Fibroblast of skin of left quadriceps (primary cell): ENCODE measurements around the gene CTAGE8.
"Not testable (repeated sequence)": the region's sequence is repeated elsewhere in the genome, so short reads cannot be mapped to it uniquely, and the experiment has no call there.

Source experiments
- DNase-seq, 2 experiments: peaks; one replicate each; pipeline ENCODE4 v3.0.0-alpha.2; 2013; ENCODE audit warnings: low read depth in 2 of 2

Gene CTAGE8

GRCh38 chr7:144259067-144259466, 10.0 kb downstream of the CTAGE8 start:
- not testable (repeated sequence) for DNase-seq

DNA sequence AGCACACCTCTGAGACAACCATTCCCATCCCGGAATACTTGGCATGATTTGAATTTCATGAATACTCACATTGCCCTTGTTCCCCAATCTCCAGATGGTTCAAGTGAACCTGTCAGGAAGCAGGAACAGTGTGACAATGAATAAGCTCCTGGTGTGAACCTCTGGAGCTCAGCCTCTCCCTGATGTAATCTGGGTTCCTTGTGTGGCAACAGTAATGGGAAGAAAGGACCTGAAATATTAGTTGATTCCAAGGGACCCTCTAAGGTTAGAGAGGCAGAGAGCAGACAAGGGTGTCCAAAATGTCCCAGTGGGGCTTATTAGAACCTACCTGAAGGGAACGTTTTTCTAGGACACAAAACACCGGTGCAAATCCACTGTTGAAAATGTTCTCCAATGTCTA, 13.0 kb downstream of the CTAGE8 start:
- no peak for DNase-seq

- no peak for DNase-seq
These were observed 13.6 kb downstream of the CTAGE8 start for GRCh38 chr7:144255471-144255897.

GRCh38 chr7:144252307-144252706, 16.8 kb downstream of the CTAGE8 start:
- DNase-seq = not testable (repeated sequence)

GRCh38 chr7:144247674-144248330, 21.3 kb downstream of the CTAGE8 start:
- DNase-seq = not testable (repeated sequence)

- DNase-seq = not testable (repeated sequence)
These were observed 22.1 kb downstream of the CTAGE8 start for GRCh38 chr7:144246967-144247366.

DNA sequence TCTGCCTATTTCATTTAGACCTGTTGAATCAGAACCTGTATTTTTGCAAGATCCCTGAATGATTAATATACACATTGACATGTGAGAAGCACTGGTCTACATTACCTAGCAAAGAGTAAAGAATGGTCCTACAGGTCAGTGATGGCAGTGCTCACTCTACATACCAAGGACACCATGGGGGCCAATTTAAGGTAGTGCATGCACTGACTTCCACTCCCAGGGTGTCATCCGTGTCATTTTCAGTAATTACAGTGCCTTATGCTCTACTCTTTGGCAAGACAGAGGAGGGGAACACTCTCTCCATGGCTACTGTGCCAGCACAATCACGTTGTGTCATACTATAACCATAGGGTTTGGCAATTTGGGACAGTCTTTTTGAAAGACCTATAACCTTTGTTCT, 23.7 kb downstream of the CTAGE8 start:
- DNase-seq = not testable (repeated sequence)

DNA sequence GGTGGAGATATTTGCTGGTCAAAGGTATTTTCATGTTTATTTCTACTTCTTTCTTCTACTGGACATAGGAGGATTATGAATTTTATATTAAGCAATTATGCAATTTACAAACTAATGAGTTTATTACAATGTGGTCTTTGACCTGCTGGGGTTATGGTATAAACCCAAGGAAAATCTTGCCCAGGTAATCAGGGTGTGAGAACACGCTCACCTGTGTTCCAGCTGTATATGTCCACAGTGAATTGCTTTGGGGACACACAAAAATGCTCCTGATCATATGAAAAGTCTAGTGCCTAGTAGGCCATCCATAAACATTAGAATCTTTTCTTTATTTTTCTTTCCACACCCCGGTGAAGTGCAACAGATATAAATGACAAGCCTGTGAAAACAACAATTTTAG, 29.7 kb downstream of the CTAGE8 start, which contains the start of gene OR2A42:
Gene OR2A42, minus strand, starts transcription at position 241 of the 400 bp plus-strand sequence. CDS start 6,762 bp downstream, outside the sequence.
- DNase-seq = not testable (repeated sequence)

DNA sequence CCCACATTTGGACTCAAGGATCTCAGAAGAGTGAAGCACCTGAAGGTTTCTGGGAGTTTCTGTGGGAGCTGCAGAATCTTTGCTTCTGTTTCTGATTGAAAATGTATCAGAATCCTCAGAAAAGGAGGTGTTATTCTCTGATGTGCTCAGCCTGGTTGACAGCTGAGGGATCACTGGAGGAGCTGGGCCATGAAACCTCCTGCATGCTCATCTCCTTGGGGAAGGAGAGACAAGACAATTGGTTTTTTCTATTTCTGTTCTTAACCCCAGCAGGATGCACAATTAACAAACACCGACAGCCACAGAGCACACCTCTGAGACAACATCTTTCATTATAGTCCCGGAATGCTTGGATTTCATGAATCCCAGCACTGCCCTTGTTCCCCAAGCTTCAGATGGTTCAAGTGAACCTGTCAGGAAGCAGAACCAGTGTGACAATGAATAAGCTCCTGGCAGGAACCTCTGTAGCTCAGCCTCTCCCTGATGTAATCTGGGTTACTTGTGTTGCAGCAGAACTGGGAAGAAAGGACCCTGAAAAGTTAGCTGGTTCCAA, 30.5 kb downstream of the CTAGE8 start:
- not testable (repeated sequence) for DNase-seq

DNA sequence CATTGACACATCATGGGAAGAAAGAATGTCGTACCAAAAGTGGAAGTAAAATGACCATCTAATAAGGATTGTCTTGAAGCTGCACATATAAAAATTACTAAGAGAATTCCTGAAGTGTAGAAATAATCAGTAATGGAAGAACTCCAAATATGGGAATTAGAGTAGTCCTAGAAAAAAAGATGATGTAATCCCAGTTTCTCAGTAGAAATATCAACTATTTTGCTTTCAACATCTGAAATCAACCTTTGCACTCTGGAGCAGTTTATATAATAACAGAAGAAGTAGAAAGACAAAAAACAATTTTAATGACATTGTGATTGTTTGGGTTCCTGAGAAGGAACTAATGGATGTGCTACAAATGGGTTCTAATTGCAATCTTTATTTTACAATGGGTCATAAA, 36.0 kb downstream of the CTAGE8 start:
- not testable (repeated sequence) for DNase-seq

DNA sequence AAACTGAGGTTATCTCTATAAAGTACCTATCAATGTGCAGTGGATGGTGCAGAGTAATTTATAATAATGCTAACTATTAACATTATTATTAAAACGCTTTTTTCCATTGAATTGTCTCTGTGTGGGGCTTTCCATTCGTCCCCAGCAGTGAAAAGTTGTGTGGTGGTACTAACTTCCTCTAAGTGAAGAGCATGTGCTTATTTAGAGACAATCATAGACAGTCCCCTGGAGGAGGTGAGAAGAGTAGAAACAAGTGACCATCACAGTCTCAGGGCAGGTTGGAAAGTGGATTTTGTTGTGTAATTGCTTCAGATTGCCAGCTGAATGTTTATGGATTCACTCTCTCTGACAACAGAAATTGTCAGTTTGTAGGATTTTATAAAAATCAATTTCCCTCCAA, 38.1 kb downstream of the CTAGE8 start:
- not testable (repeated sequence) for DNase-seq

DNA sequence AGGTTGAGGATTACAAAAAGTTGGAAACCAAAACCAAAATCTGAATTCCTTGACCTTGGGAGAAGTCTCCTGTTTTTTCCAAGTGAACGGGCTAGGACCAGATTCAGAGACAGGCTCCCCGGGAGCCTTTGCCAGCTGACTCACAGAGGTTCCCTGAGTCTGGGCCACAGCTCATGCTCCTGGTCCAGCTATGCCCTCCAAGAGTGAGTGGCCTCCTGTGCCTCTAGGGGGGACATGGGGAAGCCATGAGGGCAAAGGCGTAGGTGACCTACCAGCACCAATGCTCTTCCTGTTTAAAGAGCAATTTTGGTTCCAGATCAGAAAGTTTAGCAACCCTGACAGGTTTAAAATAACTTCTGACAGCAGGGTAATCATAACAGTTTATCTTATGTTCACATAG, 40.3 kb downstream of the CTAGE8 start:
- not testable (repeated sequence) for DNase-seq

DNA sequence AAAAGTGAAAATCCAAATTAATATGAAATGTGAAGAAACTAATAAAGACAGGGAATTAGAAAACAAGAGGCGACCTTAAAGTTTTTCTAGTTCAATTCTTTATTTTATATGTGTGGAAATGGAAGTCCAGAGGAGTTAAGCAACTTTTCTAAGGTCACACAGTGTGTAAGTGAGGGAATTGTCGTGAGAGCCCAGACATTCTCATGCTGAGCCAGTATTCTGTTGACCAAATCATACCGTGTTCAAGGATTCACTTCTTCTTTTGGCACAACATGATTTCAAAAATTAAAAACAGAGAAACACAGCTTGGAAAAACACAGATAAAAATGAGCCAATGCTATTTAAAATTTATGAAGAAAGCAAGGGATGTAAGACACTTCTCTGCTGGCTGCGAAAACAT, 42.2 kb downstream of the CTAGE8 start:
- DNase-seq = not testable (repeated sequence)

GRCh38 chr7:144223675-144224074, 45.4 kb downstream of the CTAGE8 start:
- DNase-seq = not testable (repeated sequence)

GRCh38 chr7:144220531-144220930, 48.6 kb downstream of the CTAGE8 start:
- not testable (repeated sequence) for DNase-seq

GRCh38 chr7:144219149-144219548, 49.9 kb downstream of the CTAGE8 start:
- not testable (repeated sequence) for DNase-seq

DNA sequence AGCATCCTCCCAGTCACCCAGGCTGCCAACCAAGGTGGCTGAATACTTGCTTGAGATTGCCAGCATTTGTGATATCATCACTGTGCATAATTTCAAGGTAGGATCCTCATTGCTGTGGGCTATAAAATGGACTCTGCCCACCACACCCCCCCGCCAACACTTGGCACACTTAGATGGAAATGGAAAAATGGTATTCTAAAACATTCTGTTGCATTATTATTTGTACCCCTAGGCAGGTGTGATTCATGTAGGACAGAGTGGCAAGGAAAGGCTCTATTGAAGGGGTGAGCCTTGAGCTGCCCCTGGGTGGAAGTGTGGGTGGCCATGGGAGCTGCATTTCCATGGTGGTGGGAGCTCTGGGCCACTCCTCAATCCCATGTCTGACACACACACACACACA, 50.5 kb downstream of the CTAGE8 start:
- not testable (repeated sequence) for DNase-seq

DNA sequence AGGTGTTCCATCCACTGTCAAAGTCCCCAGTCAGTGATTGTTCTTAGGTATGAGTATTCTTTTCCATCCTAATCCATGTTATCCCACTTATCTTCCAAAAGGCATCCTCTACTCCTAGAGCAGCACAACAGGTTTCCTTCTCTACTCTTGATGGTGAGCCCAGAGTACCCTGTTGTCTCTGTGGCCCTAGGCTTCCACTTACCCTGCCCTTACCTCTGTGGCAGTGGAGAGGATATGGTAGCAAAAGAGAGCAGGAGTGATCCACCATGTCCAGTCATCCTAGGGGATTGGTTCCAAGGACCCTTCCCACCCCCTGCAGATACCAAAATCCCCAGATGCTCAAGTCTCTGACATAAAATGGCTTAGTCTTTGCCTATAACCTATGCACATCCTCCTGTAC, 51.9 kb downstream of the CTAGE8 start:
- not testable (repeated sequence) for DNase-seq
